CD4-positive, alpha-beta T cell treated with Interleukin-4 for 1 hour (primary cell): ENCODE results near the gene ABCD2.
A peak's percentile ranks its signal among the peaks of the same experiment; 100 is the strongest.
"Not testable (repeated sequence)": the region's sequence is repeated elsewhere in the genome, so short reads cannot be mapped to it uniquely, and the experiment has no call there.

Experiments
- DNase-seq, 2 donors: peaks; one replicate each; pipeline ENCODE4 v3.0.0-alpha.2; 2020 to 2022

ABCD2 gene

GRCh38 chr12:39611818-39612217, 7.8 kb downstream of the ABCD2 start:
- DNase-seq, result no peak

- no peak for DNase-seq
Measured at GRCh38 chr12:39610436-39611025, 9.1 kb downstream of the ABCD2 start.

DNA sequence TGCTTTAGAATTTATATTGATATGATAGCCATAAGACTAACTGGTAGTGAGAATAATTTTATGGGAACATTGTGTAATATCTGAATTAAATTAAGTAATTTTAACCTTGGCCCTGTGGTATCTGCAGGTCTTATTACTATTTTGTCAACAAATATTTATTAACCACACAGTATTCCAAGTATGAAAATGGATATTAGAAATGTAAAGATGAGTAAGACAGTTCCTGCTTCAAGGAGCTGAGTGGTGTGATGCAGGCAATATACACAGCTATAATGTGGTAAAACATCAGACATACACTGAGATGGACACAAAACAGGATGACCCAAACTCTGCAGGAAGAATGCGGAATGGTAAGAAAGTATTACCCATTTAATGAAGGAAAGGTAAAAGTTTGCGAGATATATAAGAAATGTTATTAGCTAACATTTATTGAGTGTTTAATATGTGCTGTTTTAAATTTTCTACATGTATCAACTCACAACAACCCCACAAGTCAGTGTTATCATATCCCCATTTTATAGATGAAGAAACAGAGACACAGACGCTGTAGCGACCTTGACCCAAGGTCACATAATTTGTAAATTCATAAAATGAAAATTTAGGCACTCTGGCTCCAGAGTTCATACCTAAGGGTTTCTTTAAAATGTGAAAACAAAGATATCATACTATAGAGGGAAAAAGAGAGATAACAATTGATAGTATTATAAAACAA, 12.7 kb downstream of the ABCD2 start:
- DNase-seq, result no peak

GRCh38 chr12:39605996-39606395, 13.6 kb downstream of the ABCD2 start:
- DNase-seq, result no peak

- no peak for DNase-seq
Measured at GRCh38 chr12:39605501-39605900, 14.1 kb downstream of the ABCD2 start.

DNA sequence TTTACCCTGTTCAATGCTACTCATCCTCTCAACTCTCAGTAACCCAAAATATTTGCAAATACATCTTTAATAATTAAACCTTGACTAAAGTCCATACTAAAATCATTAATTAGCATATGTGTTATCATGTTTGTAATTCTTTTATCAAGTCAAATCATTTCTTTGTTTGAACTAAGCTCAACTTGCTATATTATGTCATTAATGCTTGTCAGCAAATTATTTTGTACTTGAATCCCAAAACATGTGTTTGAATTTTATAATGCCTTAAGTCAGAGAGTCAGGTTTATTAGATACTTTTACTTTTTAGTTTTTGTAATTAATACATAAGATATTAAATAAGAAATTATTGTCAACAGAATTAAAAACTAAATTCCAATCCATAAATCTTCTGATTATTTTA, 16.5 kb downstream of the ABCD2 start:
- no peak for DNase-seq

DNA sequence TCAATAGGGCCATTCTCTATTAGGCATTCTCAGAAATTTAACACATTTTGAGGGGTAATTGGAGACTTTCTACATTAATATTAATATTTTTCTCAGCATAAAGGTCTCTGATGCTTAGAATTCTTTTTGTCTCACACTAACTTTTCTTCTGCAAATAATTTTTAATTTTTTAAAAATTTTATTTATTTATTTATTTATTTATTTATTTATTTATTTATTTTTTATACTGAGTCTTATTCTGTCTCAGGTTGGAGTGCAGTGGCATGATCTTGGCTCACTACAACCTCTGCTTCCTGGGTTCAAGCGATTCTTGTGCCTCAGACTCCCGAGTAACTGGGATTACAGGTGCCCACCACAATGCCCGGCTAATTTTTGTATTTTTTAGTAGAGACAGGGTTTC, 17.7 kb downstream of the ABCD2 start:
- DNase-seq, result not testable (repeated sequence)

DNA sequence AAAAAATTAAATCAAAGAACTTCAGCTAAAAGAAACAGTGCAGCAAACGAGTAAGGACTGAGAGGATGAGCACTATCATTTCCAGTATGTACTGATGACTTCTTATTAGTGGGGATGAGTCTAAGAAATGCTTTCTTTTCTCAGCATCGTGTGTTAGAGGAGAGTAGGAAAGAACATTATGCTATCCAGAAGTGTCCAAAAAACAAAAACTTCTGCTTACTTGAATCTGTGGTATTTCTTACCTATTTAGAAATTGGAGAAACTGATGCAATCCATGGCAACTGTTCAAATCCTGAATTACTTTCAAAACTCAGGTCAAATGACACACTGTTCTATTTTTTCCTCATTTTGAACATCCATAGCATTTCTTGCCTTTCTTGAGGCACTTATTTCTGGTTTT, 23.7 kb downstream of the ABCD2 start:
- no peak for DNase-seq

- no peak for DNase-seq
Measured at GRCh38 chr12:39592295-39592694, 27.3 kb downstream of the ABCD2 start.

DNA sequence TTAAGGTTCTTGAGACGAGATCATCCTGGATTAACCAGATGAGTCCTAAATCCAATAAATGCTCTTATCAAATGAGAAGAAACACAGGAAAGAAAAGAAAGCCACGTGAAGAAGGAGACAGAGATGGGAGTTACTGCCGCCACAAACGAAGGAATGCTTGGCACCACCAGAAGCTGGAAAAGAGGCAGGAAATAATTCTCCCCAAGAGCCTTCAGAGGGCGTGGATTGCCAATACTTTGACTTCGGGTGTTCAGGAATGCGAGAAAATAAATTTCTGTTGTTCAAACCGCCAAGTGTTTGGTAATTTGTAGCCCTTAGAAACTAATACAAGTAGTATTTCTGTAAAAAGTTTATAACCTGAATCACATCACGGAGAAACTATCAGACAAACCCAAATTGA, 31.3 kb downstream of the ABCD2 start:
- no peak for DNase-seq

DNA sequence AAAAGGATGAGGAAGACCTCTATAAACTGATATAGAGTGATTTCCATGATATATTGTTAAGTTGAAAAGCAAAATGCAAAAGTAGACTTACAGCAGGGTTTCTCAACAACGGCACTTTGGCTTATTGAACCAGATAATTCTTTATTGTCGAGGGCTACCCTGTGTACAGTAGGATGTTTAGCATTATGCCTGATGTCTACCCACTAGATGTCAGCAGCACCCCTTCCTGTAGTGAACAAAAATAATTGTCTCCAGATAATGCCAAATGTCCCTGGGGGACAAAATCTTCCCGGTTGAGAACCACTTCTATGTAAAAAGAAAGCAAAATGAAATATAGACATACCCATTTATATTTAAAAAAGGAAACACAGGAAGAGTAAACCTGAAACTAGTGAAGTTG, 32.4 kb downstream of the ABCD2 start:
- DNase-seq, result peak; percentile 13 to 60

GRCh38 chr12:39586816-39587215, 32.8 kb downstream of the ABCD2 start:
- DNase-seq, result no peak

DNA sequence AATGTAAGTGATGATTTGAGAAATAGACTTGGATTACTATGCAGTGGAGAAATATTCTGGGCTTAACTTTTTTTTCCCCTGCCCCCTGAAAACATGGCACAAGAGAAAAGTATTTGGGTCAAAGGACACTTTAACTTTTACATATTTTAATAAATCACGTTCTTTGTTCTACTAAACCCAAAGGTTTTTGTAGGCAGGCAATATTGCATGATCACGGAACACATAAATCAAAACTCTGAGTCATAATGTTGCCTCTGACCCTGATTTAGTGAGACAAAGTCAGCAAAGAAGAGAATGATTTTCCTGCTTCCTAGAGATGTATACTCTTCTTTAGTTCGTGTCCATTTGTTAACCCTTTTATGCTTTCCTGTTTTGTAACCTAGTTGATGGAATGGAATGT, 38.0 kb downstream of the ABCD2 start:
- DNase-seq, result no peak

DNA sequence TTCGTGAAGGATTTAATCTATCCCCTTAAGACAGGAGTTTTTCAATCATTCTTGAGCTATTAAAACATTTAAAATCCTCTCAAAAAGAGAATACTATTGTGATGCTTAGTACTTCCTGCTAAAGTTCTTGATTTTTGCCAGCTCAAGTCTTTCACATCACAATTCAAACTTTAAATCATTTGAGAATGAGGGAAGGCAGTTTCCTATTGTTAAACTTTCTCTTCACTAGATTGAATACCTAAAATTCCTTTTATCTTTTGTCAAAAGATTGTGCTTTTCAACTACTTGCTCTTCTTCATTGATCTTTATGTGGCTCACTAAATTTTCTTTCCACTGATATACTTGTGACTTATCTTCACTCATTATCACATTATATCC, 44.1 kb downstream of the ABCD2 start:
- no peak for DNase-seq

DNA sequence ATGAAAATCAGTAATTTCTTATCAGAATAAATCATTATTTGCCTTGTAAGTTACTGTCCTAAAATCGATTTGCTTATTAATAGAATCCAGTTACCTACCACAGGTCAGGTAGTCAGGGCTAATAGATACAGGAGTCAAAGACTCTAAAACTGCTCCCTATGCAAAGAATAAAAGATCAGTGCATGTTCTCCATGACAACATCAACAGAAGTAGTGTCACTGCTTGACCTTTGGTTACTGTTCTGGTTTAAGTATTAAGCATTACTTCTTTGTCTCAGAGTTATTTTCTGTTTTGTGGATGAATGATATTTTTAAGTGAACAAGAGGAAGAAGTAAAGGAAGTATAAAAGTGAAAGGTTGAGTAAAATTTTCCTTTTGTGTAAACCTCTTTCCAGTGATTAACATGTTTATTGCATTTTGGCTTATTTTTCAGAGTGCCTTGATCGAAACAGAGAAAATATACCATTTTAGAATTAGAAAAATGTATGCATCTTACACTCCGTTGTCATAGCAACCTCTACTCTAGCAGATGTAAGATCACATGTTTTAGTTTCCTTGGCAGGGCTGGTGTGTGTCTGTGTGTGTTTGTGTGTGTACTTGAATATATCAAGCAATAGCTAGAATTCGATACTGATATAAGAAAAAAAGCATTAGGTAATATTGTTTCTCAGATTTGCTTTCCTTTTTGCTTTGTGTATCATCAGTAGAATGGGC, 44.7 kb downstream of the ABCD2 start:
- DNase-seq, result no peak

GRCh38 chr12:39574378-39574777, 45.2 kb downstream of the ABCD2 start:
- no peak for DNase-seq

DNA sequence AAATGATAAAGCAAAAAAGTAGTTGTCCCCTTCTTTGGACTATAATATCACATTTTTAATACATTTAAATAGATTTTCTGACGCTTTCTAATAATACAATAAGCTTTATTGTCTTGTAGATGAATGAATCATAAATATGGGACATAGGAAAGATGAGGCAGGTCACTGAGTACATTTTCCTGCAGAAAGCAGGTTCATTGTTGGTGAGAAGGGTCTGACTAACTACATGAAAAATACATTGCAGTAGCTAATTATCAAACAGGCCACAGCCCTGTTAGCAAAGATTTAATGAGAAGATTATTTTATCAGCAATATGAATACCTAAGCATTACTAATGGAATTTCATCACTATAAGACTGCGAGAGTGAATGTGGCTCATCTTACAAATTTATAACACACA, 45.6 kb downstream of the ABCD2 start:
- DNase-seq, result no peak

DNA sequence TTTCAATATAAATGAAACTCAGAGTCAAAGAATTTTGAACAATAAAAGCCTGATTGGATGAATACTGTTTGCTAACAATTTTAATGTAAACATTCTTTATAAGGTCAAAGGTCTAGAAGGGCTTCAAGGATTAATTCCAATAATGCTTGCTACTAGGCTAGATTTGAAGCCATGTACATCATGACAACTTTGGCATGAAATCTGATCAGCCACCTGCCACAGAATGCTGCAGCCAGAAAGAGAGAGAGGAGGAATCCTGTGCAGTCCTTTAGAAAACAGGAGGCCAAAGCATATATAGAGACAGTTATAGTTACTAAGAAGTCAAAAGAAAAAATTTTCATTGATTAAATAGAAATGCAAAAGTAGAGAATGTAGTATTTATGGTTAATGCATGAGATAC, 47.1 kb downstream of the ABCD2 start:
- DNase-seq, result no peak

DNA sequence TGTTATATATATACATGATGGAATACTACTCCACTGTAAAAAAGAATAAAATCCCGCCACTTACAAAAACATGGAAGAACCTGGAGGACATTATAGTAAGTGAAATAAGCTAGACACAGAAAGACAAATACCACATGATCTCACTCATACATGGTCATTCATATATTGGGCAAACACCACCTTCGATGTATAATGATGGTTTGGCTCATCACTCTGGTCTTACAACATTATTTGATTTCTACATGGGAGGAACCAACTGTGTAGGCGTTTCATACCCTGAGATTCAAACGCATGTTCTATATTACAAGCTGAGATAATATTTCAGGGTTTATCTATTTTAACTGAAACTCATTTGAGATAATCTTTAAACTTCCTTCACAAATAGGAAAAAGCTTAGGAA, 48.3 kb downstream of the ABCD2 start:
- DNase-seq, result no peak

DNA sequence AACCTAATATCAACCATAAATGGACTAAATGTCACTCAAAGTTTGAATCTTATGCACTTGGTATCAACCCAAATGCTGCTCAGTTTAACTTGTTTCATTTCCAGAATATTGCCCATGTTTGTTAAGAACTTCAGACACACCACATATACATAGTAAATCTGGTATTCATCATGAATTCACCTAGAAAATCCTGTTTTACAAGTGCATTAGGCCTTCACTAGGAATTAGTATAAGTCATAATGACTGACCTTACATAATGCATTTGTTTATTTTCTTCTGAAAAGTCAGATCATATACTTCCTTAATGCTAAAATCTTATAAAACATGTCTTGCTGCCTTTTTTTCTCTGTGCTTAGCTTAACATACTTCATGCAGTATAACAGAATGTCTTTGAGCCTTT, 66.1 kb downstream of the ABCD2 start:
- no peak for DNase-seq

GRCh38 chr12:39544211-39544610, 75.4 kb downstream of the ABCD2 start:
- DNase-seq, result not testable (repeated sequence)

DNA sequence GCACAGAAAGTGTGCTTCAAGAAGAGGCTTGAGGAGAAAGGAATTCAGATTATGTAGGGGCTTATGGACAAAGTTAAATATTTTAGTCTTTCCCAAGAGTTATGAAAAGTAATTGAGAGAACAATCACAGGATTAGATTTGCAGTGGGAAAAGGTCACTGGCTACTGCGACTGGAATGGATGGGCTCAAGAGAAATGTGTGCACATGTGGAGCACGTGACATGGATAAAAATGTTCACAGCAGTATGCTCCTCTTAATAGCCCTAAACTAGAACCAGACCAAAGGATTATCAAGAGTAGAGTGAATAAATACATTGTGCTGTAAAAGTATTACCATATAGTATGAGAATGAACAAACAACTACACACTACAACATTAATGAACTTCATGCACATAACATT, 78.1 kb downstream of the ABCD2 start:
- DNase-seq, result no peak

DNA sequence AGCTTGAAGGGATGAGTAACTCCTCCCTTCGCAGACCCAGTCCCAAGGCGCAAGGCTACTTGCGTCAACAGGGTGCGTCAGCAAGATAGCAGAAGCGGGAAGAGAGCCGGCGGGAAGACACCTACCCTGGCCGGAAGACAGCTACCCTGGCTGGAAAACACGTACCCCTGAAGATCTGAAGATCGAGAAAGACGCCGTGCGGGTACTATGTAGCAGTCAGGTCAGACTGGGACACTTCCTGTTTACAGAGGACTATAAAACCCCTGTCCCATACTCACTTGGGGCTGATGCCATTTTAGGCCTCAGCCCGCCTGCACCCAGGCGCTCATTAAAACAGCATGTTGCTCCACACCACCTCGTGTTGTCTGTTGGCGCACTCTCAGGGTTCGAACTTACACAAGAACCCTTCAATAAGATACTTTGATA, 80.9 kb downstream of the ABCD2 start:
- DNase-seq, result no peak

DNA sequence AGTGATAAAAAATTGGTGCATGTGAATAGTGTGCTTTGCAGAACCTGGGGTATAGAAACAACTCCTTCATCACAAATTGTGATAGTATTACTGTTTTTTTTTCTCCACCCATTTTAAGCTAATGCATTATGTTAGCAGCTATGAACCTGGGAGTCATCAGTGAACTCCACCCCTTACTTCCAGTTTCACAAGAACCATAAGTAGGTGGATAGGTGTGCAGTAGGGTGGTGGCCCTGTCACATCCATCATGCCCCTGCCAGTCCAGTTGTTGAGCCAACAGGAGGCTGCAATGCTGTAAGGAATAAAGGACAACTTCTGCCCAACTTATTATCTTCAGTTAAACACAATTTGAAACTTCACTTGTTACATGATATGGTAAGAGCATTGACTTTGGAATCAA, 85.7 kb downstream of the ABCD2 start:
- no peak for DNase-seq
